Cerebellar cortex (tissue), 1 donor: ENCODE data around the gene NTRK2.

Source experiments
- DNase-seq: peaks from one replicate; pipeline ENCODE4 v3.0.0-alpha.2; 2015; ENCODE audit warnings: low spot score

Gene NTRK2

GRCh38 chr9:84939774-84940173 lies 270.2 kb downstream of the NTRK2 start:
- DNase-seq = no peak

DNA sequence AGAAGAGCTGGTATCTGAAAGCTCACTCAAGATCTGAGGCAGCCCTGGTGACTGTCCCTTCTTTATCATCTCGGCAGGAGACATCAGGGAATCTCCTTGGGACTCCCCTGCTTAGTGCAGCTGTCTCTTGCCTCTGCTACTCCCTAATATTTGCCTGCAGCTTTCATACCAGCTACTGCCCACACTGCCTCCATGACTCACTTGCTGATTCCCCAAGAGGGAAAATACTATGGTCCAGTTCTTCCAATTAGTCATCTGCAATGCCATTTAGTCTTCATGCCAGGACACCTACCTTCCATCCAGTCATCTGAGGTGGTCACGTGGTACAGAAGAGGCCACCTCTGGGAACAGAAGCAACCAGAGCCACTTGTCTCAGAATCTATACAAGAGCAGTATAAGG lies 270.8 kb downstream of the NTRK2 start:
- DNase-seq = no peak

DNA sequence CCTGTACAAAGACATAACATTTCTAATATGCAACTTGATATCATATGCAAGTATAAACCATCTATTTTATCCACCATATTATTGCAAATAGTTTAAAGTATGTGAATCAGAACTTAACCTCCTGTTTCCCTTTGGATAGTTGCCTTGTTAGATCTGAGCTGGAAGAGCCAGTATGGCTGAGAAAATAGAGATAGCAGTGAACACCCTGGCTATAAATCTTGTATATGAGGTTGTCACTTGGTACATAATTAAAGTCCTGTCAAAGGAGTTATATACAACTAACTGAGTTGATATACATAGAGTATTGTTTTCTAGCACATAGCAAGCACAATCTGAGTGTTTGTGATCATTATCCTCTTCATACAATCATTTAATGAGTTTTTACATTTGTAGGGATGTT lies 272.3 kb downstream of the NTRK2 start:
- DNase-seq = no peak

- peak; percentile 40 for DNase-seq
Observed at GRCh38 chr9:84943482-84944050, 274.0 kb downstream of the NTRK2 start.

DNA sequence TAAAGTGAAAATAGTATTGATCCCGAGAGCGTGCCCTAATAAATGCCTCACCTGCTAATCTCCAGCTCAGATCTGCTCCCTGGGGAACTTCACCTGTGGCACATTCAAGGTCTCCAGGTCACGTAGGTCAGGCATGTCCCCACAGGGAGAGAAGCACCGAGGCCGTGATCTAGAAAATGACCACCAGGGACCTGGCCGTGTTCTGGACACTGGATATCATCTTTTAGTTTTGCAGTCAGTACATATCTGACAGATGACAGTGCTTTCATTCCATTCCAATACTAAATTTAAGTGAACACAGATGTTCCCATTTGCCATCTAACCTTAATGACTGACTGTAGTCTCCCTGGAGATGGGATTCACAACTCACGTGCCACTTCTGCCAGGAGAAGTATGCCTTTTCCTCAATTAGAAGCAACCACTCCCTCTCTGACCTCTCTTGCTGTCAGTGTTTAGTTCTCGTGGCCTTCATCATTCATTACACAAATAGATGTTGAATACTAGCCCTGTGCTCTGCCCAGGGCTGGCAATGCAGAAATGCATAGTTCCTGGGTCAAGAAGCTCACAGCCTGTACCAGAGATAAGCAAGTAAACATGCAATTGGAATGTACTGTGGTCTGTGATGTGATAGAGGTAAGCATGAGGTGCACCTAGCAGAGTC lies 276.5 kb downstream of the NTRK2 start:
- DNase-seq = no peak

- peak; percentile 77 for DNase-seq
Observed at GRCh38 chr9:84947412-84947972, 278.0 kb downstream of the NTRK2 start.

DNA sequence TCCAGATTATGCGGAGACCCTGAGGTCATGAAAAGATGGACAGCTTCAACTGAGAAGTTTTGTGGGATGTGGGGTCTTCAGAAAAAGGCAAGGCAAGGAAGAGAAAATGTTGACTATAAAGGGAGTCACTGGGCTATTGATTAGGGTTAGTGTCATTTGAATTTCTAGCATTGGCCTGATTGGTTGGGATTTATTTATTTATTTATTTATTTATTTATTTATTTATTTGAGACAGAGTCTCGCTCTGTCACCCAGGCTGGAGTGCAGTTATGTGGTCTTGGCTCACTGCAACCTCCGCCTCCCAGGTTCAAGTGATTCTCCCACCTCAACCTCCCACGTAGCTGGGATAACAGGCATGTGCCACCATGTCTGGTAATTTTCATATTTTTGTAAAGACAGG lies 279.7 kb downstream of the NTRK2 start:
- DNase-seq = no peak

GRCh38 chr9:84949971-84950370 lies 280.4 kb downstream of the NTRK2 start:
- no peak for DNase-seq

DNA sequence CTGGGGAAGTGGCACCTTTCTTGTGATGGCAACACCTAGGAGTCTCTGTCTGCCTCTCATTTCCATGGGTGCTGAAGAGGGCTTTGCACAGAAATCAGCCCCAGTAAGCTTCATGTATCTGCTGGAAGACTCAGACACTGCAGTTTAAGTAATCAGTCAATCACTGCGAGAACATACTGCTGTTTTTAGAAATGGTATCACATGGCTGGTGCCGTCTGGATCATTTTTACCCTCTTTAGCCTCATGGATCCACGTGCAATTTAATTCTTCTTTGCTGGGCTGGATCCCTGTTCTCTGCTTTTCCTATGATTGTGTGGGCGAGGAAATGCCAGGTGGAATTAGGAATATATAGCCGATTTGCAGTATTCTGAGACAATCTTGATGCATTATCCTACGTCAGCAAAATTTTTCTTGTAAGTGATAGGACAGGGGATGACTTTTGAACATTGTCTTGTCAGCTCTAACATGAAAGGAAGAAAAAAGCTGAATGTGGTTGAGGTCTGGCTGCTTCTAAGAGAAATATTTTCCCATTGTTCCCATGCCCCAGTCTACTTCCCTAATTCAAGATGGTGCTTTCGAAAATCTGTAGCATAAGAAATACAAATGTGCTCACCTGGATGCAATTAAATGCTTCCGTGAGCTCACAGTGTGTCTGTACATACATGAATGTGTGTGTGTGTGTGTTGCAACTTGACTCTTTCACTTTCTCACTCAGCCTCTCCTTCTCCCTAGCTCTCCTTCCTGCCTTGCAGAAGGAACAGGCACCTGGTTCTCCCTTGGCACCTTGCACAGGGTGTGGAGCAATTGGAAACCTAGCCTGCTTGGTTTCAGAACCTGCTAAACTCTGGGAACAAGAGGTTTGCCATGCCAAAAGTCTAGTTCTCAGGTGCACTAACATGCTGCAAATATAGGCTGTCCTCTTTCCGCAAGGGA lies 281.6 kb downstream of the NTRK2 start:
- no peak for DNase-seq

- no peak for DNase-seq
Observed at GRCh38 chr9:84953252-84953773, 283.8 kb downstream of the NTRK2 start.

DNA sequence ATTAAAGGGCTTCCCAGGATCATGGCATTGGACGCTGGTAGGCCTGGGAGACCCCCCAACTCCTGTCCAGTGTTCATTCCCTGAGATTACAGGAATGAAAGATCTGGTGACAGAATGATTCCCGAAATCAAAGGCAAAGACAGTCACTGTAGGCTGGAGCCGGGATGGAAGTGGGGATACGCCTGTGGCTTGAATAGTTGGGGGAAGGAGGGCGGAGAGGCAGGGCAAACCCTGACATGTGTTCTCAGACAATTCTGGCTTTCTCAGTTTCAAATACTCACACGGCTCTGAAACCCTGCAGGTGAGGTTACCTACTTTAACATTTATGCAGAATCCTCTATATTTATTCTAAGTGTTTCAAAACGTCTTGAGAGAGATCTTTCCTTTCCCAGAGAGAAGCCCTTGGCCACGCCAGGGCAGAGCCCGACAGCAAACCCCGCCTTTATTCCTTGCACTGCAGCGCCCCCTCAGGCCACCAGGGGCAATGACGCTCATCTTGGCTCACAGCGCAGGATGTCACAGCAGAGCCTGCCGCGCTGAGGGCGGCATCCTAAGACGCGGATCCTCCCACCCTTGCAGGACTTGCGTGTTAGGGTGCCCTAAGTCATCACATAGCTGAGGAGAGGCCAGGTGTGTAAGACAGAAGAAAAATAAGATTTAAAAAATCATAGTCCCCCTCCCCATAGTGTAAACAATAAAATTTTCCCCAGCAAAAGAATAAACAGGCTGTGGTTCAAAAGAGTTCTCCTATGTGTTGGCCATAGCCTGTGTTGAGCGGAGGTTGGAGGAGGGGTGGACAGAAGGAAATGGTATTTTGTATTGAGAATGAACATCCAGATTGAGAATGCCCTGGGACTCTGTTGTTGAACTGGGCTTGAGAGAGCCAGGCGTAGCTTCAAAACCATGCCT lies 284.5 kb downstream of the NTRK2 start:
- peak; percentile 89 for DNase-seq

DNA sequence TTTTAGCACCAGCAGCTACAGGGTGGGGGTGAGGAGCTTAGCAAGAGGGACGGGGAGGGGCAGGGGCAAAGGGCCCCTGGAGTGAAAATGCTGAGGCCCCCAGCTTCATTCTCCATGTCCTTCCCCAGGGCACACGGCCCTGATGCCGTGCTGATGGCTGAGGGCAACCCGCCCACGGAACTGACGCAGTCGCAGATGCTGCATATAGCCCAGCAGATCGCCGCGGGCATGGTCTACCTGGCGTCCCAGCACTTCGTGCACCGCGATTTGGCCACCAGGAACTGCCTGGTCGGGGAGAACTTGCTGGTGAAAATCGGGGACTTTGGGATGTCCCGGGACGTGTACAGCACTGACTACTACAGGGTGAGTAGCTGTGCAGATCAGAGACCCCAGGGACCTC lies 285.6 kb downstream of the NTRK2 start:
- no peak for DNase-seq

- no peak for DNase-seq
Observed at GRCh38 chr9:84955971-84956370, 286.4 kb downstream of the NTRK2 start.

DNA sequence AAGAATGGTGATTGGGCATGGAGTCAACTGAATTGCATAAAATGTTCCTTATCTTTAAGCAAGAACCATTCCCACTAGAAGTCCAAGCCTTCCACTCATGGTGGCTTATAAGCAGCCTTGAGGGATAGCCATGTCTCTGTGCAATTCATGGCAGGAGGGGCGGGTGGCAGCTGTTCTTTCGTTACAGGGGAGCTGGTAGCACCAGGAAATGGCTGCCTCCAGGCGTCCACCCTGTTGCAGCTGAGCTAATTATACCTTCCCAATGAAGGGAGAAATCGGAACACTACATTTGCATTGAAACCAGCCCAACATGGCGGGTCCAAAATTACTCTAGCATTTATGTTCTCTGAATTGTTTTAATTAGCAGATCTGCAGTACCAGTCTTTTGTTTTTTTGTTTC lies 289.8 kb downstream of the NTRK2 start:
- DNase-seq = no peak

GRCh38 chr9:84966876-84967830 lies 297.6 kb downstream of the NTRK2 start:
- DNase-seq = no peak

- no peak for DNase-seq
Observed at GRCh38 chr9:84969084-84969483, 299.6 kb downstream of the NTRK2 start.

- no peak for DNase-seq
Observed at GRCh38 chr9:84969736-84970135, 300.2 kb downstream of the NTRK2 start.

DNA sequence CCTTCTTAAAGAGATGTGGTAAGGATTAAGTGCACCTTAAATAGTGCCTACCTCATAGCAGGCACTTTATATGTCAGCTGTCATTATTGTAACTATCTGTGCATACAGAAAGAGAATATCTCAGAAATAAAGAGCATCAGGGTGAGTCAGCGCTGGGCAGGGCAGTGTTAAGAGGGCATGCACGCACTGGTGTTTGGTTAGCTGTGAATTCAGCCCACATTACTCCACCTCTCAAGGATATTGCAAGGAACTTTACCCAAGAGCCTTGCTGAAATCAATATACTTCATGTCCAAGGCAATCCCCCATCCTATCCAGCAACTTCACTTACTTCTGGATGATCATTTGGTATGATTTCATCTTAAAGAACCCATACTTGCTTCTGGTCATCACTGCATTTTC lies 300.9 kb downstream of the NTRK2 start:
- no peak for DNase-seq

DNA sequence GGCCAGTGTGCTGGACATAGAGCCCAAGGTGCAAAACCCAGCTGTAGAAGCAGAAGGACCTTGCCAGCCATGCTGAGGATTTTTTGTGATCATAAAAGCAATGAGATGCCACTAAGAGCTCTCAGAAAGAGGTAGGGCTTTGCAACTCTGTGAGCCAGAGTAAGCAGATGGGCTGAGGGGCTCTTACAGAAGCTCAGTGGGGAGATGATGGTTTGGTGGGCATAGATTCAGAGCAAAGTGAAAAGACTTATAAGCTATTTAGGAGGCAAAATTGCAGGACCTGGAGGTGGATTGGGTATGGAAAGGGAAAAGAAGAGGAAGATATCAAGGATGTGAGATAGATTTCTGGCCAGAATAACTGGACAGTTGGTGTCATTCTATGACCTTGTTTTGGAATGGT lies 302.0 kb downstream of the NTRK2 start:
- peak; percentile 42 for DNase-seq

DNA sequence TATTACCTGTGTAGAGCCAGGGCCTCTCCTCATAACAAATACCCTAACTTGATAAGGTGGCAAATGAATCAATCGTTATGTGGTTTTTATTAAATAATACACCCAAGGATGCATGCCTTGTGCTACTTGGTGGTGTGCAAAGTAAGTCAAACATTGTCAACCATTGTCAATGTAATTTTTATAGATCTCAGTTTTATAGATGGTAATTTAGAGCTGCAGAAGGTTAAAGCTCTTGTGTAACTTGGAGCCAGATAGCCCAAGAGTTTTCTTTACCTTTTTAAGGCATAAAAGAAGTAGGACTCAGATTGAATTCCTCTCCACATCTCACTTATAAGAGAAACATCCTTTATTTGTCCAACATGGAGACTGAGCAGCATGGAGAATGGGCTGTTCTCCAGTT lies 304.7 kb downstream of the NTRK2 start:
- DNase-seq = no peak
